ENCODE measurements around the gene COX8C. TPM values are rescaled to one million over a fixed set of nuclear protein-coding genes. Genes with fewer than 3 reads are reported as not detected.

COX8C gene
- total RNA-seq, 1 experiment from 2014 or later = not detected

- no peaks in the 10 kb centered on the region for H3K27me3 ChIP-seq (ENCODE audit: control insufficient read depth, insufficient read depth, low read length)
- DNase-seq = no peak
- H3K4me3 ChIP-seq (ENCODE audit: insufficient read depth, low read depth, low read length) = no peak overlapping the region
- no peaks in the 10 kb centered on the region for H3K36me3 ChIP-seq (replicated peaks; ENCODE audit: control insufficient read depth, insufficient read depth, low read length)
Measured at GRCh38 chr14:93316716-93317115, 30.3 kb upstream of the COX8C start.

- Histone ChIP-seq H3K4me3 (ENCODE audit: insufficient read depth, low read depth, low read length) (no peak overlapping the region), H3K36me3 (replicated peaks; ENCODE audit: control insufficient read depth, insufficient read depth, low read length) (no peaks in the 10 kb centered on the region; the same call in 1 of the 2 replicates), H3K27me3 (ENCODE audit: control insufficient read depth, insufficient read depth, low read length) (no peaks in the 10 kb centered on the region)
- DNase-seq = no peak
Measured at GRCh38 chr14:93317210-93317874, 29.6 kb upstream of the COX8C start.

- DNase-seq = no peak
- no peak overlapping the region for H3K4me3 ChIP-seq (ENCODE audit: insufficient read depth, low read depth, low read length)
- no peaks in the 10 kb centered on the region; the same call in 1 of the 2 replicates for H3K36me3 ChIP-seq (replicated peaks; ENCODE audit: control insufficient read depth, insufficient read depth, low read length)
- H3K27me3 ChIP-seq (ENCODE audit: control insufficient read depth, insufficient read depth, low read length) = no peaks in the 10 kb centered on the region
Measured at GRCh38 chr14:93317875-93318807, 28.8 kb upstream of the COX8C start.

GRCh38 chr14:93318927-93319326, 28.1 kb upstream of the COX8C start:
- DNase-seq = no peak
- H3K4me3 ChIP-seq (ENCODE audit: insufficient read depth, low read depth, low read length) = no peak overlapping the region
- H3K36me3 ChIP-seq (replicated peaks; ENCODE audit: control insufficient read depth, insufficient read depth, low read length) = no peaks in the 10 kb centered on the region; the same call in 1 of the 2 replicates
- no peaks in the 10 kb centered on the region for H3K27me3 ChIP-seq (ENCODE audit: control insufficient read depth, insufficient read depth, low read length)

GRCh38 chr14:93319494-93319893, 27.5 kb upstream of the COX8C start:
- H3K27me3 ChIP-seq (ENCODE audit: control insufficient read depth, insufficient read depth, low read length) = no peaks in the 10 kb centered on the region
- DNase-seq = no peak
- no peak overlapping the region for H3K4me3 ChIP-seq (ENCODE audit: insufficient read depth, low read depth, low read length)
- no peaks in the 10 kb centered on the region; the same call in none of the 2 replicates for H3K36me3 ChIP-seq (replicated peaks; ENCODE audit: control insufficient read depth, insufficient read depth, low read length)

- H3K4me3 ChIP-seq (ENCODE audit: insufficient read depth, low read depth, low read length) = no peak overlapping the region
- no peak for DNase-seq
- H3K27me3 ChIP-seq (ENCODE audit: control insufficient read depth, insufficient read depth, low read length) = no peaks in the 10 kb centered on the region
- H3K36me3 ChIP-seq (replicated peaks; ENCODE audit: control insufficient read depth, insufficient read depth, low read length) = no peaks in the 10 kb centered on the region; the same call in none of the 2 replicates
Measured at GRCh38 chr14:93319958-93320357, 27.0 kb upstream of the COX8C start.

GRCh38 chr14:93320489-93320888, 26.5 kb upstream of the COX8C start:
- no peaks in the 10 kb centered on the region for H3K27me3 ChIP-seq (ENCODE audit: control insufficient read depth, insufficient read depth, low read length)
- no peak overlapping the region for H3K4me3 ChIP-seq (ENCODE audit: insufficient read depth, low read depth, low read length)
- DNase-seq = no peak
- H3K36me3 ChIP-seq (replicated peaks; ENCODE audit: control insufficient read depth, insufficient read depth, low read length) = no peaks in the 10 kb centered on the region; the same call in none of the 2 replicates

- no peak for DNase-seq
- Histone ChIP-seq H3K36me3 (replicated peaks; ENCODE audit: control insufficient read depth, insufficient read depth, low read length) (no peaks in the 10 kb centered on the region; the same call in none of the 2 replicates), H3K4me3 (ENCODE audit: insufficient read depth, low read depth, low read length) (no peak overlapping the region), H3K27me3 (ENCODE audit: control insufficient read depth, insufficient read depth, low read length) (no peaks in the 10 kb centered on the region)
Measured at GRCh38 chr14:93322929-93323599, 23.9 kb upstream of the COX8C start.

GRCh38 chr14:93323600-93324174, 23.3 kb upstream of the COX8C start:
- no peaks in the 10 kb centered on the region for H3K27me3 ChIP-seq (ENCODE audit: control insufficient read depth, insufficient read depth, low read length)
- H3K36me3 ChIP-seq (replicated peaks; ENCODE audit: control insufficient read depth, insufficient read depth, low read length) = no peaks in the 10 kb centered on the region; the same call in none of the 2 replicates
- H3K4me3 ChIP-seq (ENCODE audit: insufficient read depth, low read depth, low read length) = no peak overlapping the region
- no peak for DNase-seq

GRCh38 chr14:93326196-93326595, 20.8 kb upstream of the COX8C start:
- Histone ChIP-seq H3K27me3 (ENCODE audit: control insufficient read depth, insufficient read depth, low read length) (no peaks in the 10 kb centered on the region), H3K4me3 (ENCODE audit: insufficient read depth, low read depth, low read length) (no peak overlapping the region), H3K36me3 (replicated peaks; ENCODE audit: control insufficient read depth, insufficient read depth, low read length) (no peaks in the 10 kb centered on the region; the same call in none of the 2 replicates)
- no peak for DNase-seq

GRCh38 chr14:93328546-93328945, 18.4 kb upstream of the COX8C start:
- Histone ChIP-seq H3K4me3 (ENCODE audit: insufficient read depth, low read depth, low read length) (no peak overlapping the region), H3K36me3 (replicated peaks; ENCODE audit: control insufficient read depth, insufficient read depth, low read length) (no peaks in the 10 kb centered on the region; the same call in 1 of the 2 replicates), H3K27me3 (ENCODE audit: control insufficient read depth, insufficient read depth, low read length) (no peaks in the 10 kb centered on the region)
- DNase-seq = no peak

GRCh38 chr14:93329965-93330608, 16.9 kb upstream of the COX8C start:
- no peaks in the 10 kb centered on the region for H3K27me3 ChIP-seq (ENCODE audit: control insufficient read depth, insufficient read depth, low read length)
- no peak for DNase-seq
- no peak overlapping the region for H3K4me3 ChIP-seq (ENCODE audit: insufficient read depth, low read depth, low read length)
- no peaks in the 10 kb centered on the region for H3K36me3 ChIP-seq (replicated peaks; ENCODE audit: control insufficient read depth, insufficient read depth, low read length)

- no peak for DNase-seq
- H3K36me3 ChIP-seq (replicated peaks; ENCODE audit: control insufficient read depth, insufficient read depth, low read length) = no peaks in the 10 kb centered on the region
- no peaks in the 10 kb centered on the region for H3K27me3 ChIP-seq (ENCODE audit: control insufficient read depth, insufficient read depth, low read length)
- no peak overlapping the region for H3K4me3 ChIP-seq (ENCODE audit: insufficient read depth, low read depth, low read length)
Measured at GRCh38 chr14:93330609-93331000, 16.4 kb upstream of the COX8C start.
